Measurements from ENCODE around the gene APOD. TPM values are rescaled to one million over a fixed set of nuclear protein-coding genes. Genes with fewer than 3 reads are reported as not detected.
A peak's percentile ranks its signal among the peaks of the same experiment; 100 is the strongest.

APOD gene
- total and polyA plus RNA-seq, 7 donors, result 265 to 629 (median 370) TPM

GRCh38 chr3:195584543-195584870 lies 767 bp upstream of the APOD start:
- no peaks in the 10 kb centered on the region for H3K9me3 ChIP-seq
- H3K4me1 ChIP-seq, result peaks cover 28% of the 10 kb centered on the region
- no peaks in the 10 kb centered on the region for H3K36me3 ChIP-seq (ENCODE audit: insufficient read depth in 1 of 2, low read depth in 1 of 2)
- H3K27ac ChIP-seq, result peak overlapping the region; percentile 65
- TF ChIP-seq, protein P1, sequence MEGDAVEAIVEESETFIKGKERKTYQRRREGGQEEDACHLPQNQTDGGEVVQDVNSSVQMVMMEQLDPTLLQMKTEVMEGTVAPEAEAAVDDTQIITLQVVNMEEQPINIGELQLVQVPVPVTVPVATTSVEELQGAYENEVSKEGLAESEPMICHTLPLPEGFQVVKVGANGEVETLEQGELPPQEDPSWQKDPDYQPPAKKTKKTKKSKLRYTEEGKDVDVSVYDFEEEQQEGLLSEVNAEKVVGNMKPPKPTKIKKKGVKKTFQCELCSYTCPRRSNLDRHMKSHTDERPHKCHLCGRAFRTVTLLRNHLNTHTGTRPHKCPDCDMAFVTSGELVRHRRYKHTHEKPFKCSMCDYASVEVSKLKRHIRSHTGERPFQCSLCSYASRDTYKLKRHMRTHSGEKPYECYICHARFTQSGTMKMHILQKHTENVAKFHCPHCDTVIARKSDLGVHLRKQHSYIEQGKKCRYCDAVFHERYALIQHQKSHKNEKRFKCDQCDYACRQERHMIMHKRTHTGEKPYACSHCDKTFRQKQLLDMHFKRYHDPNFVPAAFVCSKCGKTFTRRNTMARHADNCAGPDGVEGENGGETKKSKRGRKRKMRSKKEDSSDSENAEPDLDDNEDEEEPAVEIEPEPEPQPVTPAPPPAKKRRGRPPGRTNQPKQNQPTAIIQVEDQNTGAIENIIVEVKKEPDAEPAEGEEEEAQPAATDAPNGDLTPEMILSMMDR (IDR thresholded peaks at IDR 0.05), result no peak
- no peak for DNase-seq
- peak overlapping the region; percentile 56 for H3K4me3 ChIP-seq
- H3K27me3 ChIP-seq (ENCODE audit: insufficient read depth in 3 of 3, low read length in 2 of 3), result no peaks in the 10 kb centered on the region
- peak in 1 of 4 donors; percentile 27 for ATAC-seq
- intact Hi-C loops (cut with DNase I), result no loop called here
- 52 to 70% (median 58%) methylated on average over 4 of the region's 4 CpGs for WGBS, 3 donors

GRCh38 chr3:195582947-195583346 lies 793 bp downstream of the APOD start:
- peak in 3 of 4 donors; percentile 20 to 33 (median 29) for ATAC-seq
- Histone ChIP-seq H3K9me3 (no peaks in the 10 kb centered on the region), H3K27me3 (ENCODE audit: insufficient read depth in 3 of 3, low read length in 2 of 3) (no peaks in the 10 kb centered on the region), H3K4me3 (peak overlapping the region; percentile 56), H3K36me3 (ENCODE audit: insufficient read depth in 1 of 2, low read depth in 1 of 2) (no peaks in the 10 kb centered on the region), H3K27ac (peak overlapping the region; percentile 21), H3K4me1 (peaks cover 28% of the 10 kb centered on the region)
- intact Hi-C loops (cut with DNase I), result no loop called here
- WGBS, 3 donors, result 70 to 74% (median 72%) methylated on average over 9 of the region's 9 CpGs
- TF ChIP-seq, protein P1 (IDR thresholded peaks at IDR 0.05), result peak; percentile 10
- DNase-seq, result no peak

- peak overlapping the region; percentile 56 for H3K4me3 ChIP-seq
- no peak for DNase-seq
- H3K27me3 ChIP-seq (ENCODE audit: insufficient read depth in 3 of 3, low read length in 2 of 3), result no peaks in the 10 kb centered on the region
- no peaks in the 10 kb centered on the region for H3K36me3 ChIP-seq (ENCODE audit: insufficient read depth in 1 of 2, low read depth in 1 of 2)
- no peaks in the 10 kb centered on the region for H3K9me3 ChIP-seq
- TF ChIP-seq, protein P1 (IDR thresholded peaks at IDR 0.05), result no peak
- intact Hi-C loops (cut with DNase I), result no loop called here
- 40 to 53% (median 45%) methylated on average over 6 of the region's 6 CpGs for WGBS, 3 donors
- peak overlapping the region; percentile 19 for H3K27ac ChIP-seq
- peaks cover 27% of the 10 kb centered on the region for H3K4me1 ChIP-seq
- ATAC-seq, result peak in 3 of 4 donors; percentile 54 to 75 (median 67)
These were observed 2.8 kb downstream of the APOD start for GRCh38 chr3:195580744-195581443.

DNA sequence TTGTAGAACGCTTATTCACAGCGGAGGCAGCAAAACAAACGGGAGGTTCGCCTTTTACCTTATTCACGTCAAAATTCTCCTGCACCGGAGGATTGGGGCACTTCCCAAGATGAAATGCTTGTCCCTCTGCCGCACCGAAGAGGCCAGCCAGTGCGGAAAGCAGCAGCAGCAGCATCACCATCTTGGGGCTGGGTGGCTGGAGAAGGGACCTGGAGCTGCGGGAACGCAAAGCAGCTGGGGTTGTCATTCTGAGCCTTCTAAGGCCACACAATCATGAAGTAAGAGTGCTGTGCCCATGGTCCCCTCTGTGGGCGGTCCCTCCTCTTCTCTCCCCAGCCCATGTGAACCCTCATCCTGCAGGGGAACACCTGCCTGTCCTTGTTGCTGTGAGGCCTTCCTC lies 4.5 kb downstream of the APOD start:
- Histone ChIP-seq H3K9me3 (no peaks in the 10 kb centered on the region), H3K4me1 (peaks cover 24% of the 10 kb centered on the region), H3K4me3 (no peak overlapping the region), H3K36me3 (ENCODE audit: insufficient read depth in 1 of 2, low read depth in 1 of 2) (no peaks in the 10 kb centered on the region), H3K27me3 (ENCODE audit: insufficient read depth in 3 of 3, low read length in 2 of 3) (no peaks in the 10 kb centered on the region), H3K27ac (no peak overlapping the region)
- 90 to 93% (median 92%) methylated on average over 12 of the region's 12 CpGs for WGBS, 3 donors
- ATAC-seq (no peak), DNase-seq (no peak)
- intact Hi-C loops (cut with DNase I), result no loop called here
- TF ChIP-seq, protein P1 (IDR thresholded peaks at IDR 0.05), result no peak

DNA sequence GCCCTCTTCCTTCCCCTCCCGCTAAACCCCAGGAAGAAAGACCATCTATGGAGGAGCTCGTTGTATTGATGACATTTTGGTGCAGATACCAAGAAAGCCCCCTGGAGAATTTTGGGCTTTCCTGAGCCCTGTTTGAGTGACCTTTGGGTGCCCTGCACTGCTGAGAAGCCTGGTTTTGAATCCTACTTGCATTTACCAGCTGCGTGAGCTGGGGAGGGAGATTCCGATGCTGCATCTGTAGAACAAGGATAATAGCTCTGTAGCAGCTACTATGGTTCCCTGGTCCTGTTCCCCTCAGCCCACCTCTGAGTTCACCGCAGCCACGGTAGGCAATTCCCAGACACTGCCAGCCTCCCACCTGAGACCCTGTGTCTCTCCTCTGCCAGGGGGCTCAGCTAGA lies 5.2 kb downstream of the APOD start:
- peaks cover 0 to 2% of the 10 kb centered on the region in 2 donors for H3K36me3 ChIP-seq (ENCODE audit: insufficient read depth in 1 of 2, low read depth in 1 of 2)
- no peak overlapping the region for H3K27ac ChIP-seq
- intact Hi-C loops (cut with DNase I), result no loop called here
- H3K4me1 ChIP-seq, result peaks cover 29% of the 10 kb centered on the region
- no peaks in the 10 kb centered on the region for H3K27me3 ChIP-seq (ENCODE audit: insufficient read depth in 3 of 3, low read length in 2 of 3)
- ATAC-seq (no peak), DNase-seq (no peak)
- WGBS, 3 donors, result 85 to 92% (median 87%) methylated on average over 6 of the region's 6 CpGs
- H3K9me3 ChIP-seq, result no peaks in the 10 kb centered on the region
- no peak overlapping the region for H3K4me3 ChIP-seq
- TF ChIP-seq, protein P1 (IDR thresholded peaks at IDR 0.05), result no peak

Data from psoas muscle (tissue), 8 donors.